NCI-H187 treated with DMSO at 0.1 percent for 48 hours (cell line): Measurements from ENCODE around the gene TM9SF4.
"Not testable (repeated sequence)": the region's sequence is repeated elsewhere in the genome, so short reads cannot be mapped to it uniquely, and the experiment has no call there.

Source experiments
- DNase-seq: peaks from one replicate; lab custom pipeline; 2025; lab: John Stamatoyannopoulos, UW

Gene TM9SF4

GRCh38 chr20:32190616-32191415 is 81.3 kb downstream of the TM9SF4 start:
- DNase-seq: no peak

GRCh38 chr20:32191422-32191821 is 81.9 kb downstream of the TM9SF4 start:
- DNase-seq: no peak

GRCh38 chr20:32191873-32192272 is 82.4 kb downstream of the TM9SF4 start:
- DNase-seq: no peak

- DNase-seq: no peak
Measured at GRCh38 chr20:32192698-32193097, 83.2 kb downstream of the TM9SF4 start.

GRCh38 chr20:32193336-32193735 is 83.8 kb downstream of the TM9SF4 start:
- not testable (repeated sequence) for DNase-seq

- no peak for DNase-seq
Measured at GRCh38 chr20:32193996-32194395, 84.5 kb downstream of the TM9SF4 start.

GRCh38 chr20:32195581-32195980 is 86.1 kb downstream of the TM9SF4 start:
- no peak for DNase-seq

GRCh38 chr20:32196613-32197012 is 87.1 kb downstream of the TM9SF4 start:
- not testable (repeated sequence) for DNase-seq

GRCh38 chr20:32197136-32197535 is 87.6 kb downstream of the TM9SF4 start:
- DNase-seq: not testable (repeated sequence)

GRCh38 chr20:32199006-32199405 is 89.5 kb downstream of the TM9SF4 start:
- DNase-seq: no peak

- DNase-seq: no peak
Measured at GRCh38 chr20:32201296-32201976, 91.9 kb downstream of the TM9SF4 start.

- no peak for DNase-seq
Measured at GRCh38 chr20:32201977-32202363, 92.5 kb downstream of the TM9SF4 start.

- DNase-seq: no peak
Measured at GRCh38 chr20:32203356-32204204, 94.1 kb downstream of the TM9SF4 start.

GRCh38 chr20:32204205-32205109 is 94.9 kb downstream of the TM9SF4 start:
- no peak for DNase-seq

- no peak for DNase-seq
Measured at GRCh38 chr20:32205110-32205842, 95.8 kb downstream of the TM9SF4 start.

- DNase-seq: no peak
Measured at GRCh38 chr20:32205843-32206759, 96.6 kb downstream of the TM9SF4 start.

GRCh38 chr20:32206760-32207625 is 97.5 kb downstream of the TM9SF4 start:
- no peak for DNase-seq

- DNase-seq: no peak
Measured at GRCh38 chr20:32207626-32208498, 98.3 kb downstream of the TM9SF4 start, which contains the start of the genes PLAGL2 and POFUT1. PLAGL2 (minus strand) TSS chr20:32207743; CDS start chr20:32202178, 5,565 bp downstream. POFUT1 (plus strand) TSS chr20:32207880; CDS start chr20:32207942, 62 bp downstream.
